Fibroblast of the aortic adventitia (primary cell): ENCODE results near the gene STIM1. TPM values are rescaled to one million over a fixed set of nuclear protein-coding genes. Genes with fewer than 3 reads are reported as not detected.

ENCODE experiments used
- DNase-seq: peaks from one replicate; pipeline ENCODE4 v3.0.0-alpha.2; 2010; ENCODE audit warnings: low read depth
- H3K4me3 ChIP-seq: 2 replicates; pipeline ENCODE4 v1.5.1; 2011; ENCODE audit warnings: low read depth, mild to moderate bottlenecking, control low read depth, low read length, moderate library complexity
- total RNA-seq: library from RNA; depleted of rRNA; stranded (reverse); fragments of >200 nt; gene quantifications from 2 replicates; pipeline ENCODE4 v1.2.3, GENCODE V29; 2012; ENCODE audit warnings: low replicate concordance
- TF ChIP-seq, protein P1 (sequence below): IDR thresholded peaks from 2 replicates; pipeline ENCODE4 v1.5.1; 2011; ENCODE audit warnings: mild to moderate bottlenecking, low read length, control low read depth, inconsistent platforms; ENCODE audit not compliant: insufficient read depth

The STIM1 gene
- total RNA-seq, 1 donor = 21.6 TPM

DNA sequence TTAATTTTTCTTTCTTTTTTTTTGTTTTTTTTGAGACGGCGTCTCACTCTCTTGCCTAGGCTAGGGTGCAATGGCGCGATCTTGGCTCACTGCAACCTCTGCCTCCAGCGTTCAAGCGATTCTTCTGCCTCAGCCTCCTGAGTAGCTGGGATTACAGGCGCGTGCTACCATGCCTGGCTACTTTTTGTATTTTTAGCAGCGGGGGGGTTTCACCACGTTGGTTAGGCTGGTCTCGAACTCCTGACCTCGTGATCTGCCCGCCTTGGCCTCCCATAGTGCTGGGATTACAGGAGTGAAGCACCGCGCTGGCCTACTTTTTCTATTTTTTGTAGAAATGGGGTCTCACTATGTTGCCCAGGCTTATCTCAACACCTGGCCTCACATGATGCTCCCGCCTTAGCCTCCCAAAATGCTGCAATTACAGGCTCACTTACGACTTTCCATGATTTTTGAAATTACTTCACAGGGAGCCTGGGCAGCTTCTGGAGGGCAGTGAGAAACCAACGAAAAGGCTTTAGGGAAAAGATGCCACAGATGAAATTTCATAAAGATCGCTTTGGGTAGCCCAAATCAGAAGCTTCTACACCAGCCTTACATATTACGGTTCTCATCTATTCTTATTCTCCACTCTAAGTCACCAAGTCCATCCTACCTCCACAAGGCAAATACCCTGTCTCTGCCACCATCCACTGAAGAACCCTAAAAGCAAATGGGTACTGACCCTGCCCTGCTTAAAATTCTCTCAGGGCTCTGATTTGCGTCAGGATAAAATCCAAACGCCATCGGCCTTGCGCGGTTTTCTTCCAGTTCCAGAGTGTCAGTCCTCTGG lies 238.3 kb downstream of the STIM1 start:
- TF ChIP-seq, protein P1, sequence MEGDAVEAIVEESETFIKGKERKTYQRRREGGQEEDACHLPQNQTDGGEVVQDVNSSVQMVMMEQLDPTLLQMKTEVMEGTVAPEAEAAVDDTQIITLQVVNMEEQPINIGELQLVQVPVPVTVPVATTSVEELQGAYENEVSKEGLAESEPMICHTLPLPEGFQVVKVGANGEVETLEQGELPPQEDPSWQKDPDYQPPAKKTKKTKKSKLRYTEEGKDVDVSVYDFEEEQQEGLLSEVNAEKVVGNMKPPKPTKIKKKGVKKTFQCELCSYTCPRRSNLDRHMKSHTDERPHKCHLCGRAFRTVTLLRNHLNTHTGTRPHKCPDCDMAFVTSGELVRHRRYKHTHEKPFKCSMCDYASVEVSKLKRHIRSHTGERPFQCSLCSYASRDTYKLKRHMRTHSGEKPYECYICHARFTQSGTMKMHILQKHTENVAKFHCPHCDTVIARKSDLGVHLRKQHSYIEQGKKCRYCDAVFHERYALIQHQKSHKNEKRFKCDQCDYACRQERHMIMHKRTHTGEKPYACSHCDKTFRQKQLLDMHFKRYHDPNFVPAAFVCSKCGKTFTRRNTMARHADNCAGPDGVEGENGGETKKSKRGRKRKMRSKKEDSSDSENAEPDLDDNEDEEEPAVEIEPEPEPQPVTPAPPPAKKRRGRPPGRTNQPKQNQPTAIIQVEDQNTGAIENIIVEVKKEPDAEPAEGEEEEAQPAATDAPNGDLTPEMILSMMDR = no peak
- H3K4me3 ChIP-seq = peak overlapping the region; percentile 94
- no peak for DNase-seq

DNA sequence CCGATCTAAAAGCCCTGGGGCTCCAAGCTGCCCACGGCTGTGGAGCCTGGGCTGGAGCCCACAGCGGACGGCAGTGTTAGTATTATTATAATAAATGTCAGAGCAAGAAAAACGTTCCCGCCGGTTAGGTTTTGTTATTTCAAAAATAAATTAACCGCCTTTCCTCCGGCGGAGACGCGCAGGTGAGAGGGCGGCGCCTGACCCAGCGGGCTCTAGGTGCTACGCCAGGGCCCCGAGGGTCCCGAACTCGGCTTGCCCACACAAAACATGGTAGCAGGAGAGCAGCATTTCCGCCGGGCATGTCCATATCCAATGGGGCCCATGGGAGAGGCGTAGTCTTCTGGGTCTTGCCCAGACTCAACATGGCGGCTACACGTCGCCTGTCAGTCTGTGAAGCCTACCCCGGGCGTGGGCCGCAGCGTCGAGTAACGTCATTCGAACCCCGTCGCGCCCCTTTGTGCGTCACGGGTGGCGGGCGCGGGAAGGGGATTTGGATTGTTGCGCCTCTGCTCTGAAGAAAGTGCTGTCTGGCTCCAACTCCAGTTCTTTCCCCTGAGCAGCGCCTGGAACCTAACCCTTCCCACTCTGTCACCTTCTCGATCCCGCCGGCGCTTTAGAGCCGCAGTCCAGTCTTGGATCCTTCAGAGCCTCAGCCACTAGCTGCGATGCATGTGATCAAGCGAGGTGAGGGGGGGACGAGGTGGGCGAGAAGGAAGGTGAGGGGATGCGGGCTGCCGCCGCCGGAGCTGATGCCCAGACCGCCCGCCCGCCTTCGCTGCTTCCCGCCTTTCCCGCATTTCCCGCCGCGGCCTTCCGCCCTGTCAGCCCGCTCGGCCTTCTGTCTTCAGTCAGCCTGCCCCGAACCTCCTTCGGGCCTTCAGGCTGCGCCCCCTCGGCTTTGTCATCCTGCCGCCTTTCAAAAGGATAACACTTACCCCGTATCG lies 239.2 kb downstream of the STIM1 start, which contains the start of gene RRM1:
Gene RRM1 (plus strand): TSS at position 452 of the 944 bp plus-strand sequence. CDS start 214 bp downstream, at position 666.
- peak; percentile 95 for DNase-seq
- peak within 1 kb of the TSS; percentile 94 for H3K4me3 ChIP-seq
- TF ChIP-seq, protein P1 = no peak

DNA sequence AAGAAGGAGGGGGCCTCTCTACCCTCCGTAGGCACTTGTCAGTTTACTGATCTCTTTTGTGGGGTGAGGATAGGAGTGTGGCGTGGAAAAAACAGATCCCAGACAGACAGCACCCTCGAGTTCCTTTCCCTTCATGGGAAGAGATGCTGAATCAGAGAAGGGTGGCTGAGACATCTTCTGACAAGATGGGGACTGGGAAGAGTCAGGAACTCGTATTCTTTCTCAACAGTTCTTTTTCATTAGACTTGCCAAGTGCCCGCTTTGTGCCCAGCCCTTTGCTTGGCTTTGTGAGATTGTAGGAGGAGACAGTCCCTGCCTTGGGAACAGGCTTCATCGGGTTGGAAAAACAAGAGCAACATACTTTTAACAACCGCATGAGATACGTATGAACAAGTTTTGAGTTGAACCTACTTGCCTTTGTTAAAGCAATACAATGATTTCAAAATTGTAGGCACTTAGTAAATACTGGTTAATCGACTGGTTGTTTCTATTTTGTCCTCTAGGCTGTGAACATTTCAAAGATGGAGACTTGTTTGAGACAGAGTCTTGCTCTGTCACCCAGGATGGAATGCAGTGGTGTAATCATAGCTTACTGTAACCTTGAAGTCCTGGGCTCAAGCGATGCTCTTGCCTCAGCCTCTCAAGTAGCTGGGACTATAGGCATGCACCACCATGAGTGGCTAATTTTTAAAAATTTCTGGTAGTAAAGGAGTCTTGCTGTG lies 240.2 kb downstream of the STIM1 start:
- H3K4me3 ChIP-seq = peak overlapping the region; percentile 94
- TF ChIP-seq, protein P1 = no peak
- peak; percentile 65 for DNase-seq

DNA sequence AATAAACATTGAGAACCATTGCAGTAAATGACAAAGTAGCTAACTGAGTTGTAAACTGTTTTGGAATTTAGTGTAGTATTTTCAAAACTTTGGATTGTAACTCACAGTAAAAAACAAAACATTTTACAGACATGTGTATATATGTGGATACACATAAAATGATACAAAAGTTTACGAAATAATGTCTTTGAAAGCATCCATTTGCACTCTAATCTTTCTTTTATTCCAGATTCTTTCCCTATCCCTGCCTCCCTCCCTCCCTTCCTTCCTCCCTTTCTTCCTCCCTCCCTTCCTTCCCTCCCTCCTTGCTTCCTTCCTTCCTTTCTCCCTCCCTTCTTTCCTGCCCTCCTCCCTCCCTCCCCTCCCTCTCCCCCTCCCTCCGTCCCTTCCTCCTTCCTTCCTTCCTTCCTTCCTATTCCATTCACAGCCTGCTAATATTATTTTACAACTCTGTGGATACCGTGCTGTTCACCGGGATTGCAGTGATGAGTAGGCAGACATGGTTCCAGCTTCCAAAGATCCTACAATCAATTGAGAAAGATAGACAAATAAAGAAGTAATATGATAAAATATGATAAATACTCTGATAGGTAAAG lies 242.7 kb downstream of the STIM1 start:
- DNase-seq = no peak
- TF ChIP-seq, protein P1 = no peak
- no peak overlapping the region for H3K4me3 ChIP-seq

DNA sequence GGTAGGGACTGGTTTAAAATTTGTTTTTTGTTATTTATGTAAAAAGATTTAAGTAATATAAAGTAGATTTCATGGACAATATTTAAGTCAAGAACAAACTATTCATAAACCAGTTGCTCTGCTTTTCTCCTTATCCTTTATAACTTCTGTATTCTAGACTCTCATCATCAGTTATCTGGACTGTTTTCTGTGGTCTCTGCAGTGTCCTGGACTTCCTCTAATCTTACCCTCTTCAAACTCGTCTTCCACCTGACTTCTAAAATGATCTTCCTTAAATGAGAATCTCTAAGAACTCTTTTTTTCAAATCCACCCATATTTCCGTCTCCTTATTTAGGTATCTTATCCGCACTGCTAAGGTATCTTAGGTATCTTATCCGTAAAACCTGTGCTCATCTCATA lies 247.2 kb downstream of the STIM1 start:
- TF ChIP-seq, protein P1 = no peak
- no peak overlapping the region for H3K4me3 ChIP-seq
- DNase-seq = no peak

DNA sequence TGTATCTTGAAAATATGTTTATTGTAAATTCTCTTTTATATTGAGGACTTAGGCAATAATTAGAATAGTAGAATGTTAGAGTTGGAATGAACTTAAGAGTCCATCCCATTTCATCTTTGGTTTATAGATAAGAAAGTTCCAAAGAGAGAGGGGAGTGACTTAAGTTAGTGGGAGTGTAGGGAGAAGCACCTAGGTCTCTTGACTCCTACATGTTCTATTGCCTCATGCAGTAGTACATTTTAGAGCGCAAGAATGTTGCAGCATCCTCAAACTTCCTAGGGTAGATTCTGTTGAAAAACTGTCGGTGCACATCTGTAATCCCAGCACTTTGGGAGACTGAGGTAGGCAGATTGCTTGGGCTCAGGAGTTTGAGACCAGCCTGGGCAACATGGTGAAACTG lies 247.8 kb downstream of the STIM1 start:
- DNase-seq = no peak
- TF ChIP-seq, protein P1 = no peak
- no peak overlapping the region for H3K4me3 ChIP-seq
